ENCODE data around the gene THSD7B. TPM values are rescaled to one million over a fixed set of nuclear protein-coding genes. Genes with fewer than 3 reads are reported as not detected.

Gene THSD7B
- total and polyA plus RNA-seq, 2 of the 13 experiments (the other 11 are each of a cell fraction or from before 2014, with no cell fraction given) = 0.02 TPM; not detected in 1

DNA sequence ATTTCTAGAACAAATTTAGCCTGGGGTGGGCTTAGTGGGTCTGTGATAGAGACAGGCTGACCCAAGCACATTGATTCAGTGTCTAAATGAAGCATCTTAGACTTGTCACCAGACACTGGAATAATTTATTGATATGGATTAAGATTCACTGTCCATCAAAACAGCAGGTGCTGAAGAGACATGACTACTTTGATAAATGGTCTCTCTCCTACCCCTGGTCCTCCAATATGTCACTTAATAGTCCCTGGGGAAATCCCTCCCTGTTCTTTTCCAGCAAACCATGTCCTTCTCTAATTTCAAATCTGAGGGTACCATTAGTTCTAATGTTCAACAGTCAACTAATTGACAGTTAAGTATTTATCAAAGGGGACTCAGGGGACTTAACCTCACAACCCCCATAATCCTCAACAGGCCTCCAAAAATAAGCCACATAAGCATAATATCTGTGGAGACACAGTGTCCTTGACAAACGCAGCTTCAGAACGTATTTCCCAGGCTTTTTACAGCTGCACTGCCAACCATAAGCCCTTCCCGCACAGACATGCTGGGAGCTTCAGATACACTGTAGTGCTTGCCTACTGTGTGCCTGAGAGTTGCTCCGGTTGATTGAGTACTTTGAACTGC is 391.0 kb downstream of the THSD7B start:
- Histone ChIP-seq H3K79me2 (ENCODE audit: insufficient read depth, low read length) (no peaks in the 10 kb centered on the region), H3K9me3 (ENCODE audit: low read length) (no peaks in the 10 kb centered on the region), H3K36me3 (replicated peaks in 1 of 2; ENCODE audit: control insufficient read depth in 1 of 2, insufficient read depth in 2 of 2, low read length in 2 of 2) (no peaks in the 10 kb centered on the region), H3K9ac (ENCODE audit: insufficient read depth, low read depth, low read length) (no peak overlapping the region), H3K4me3 (replicated peaks in 1 of 3; ENCODE audit: insufficient read depth in 1 of 3, low read depth in 2 of 3, low read length in 3 of 3) (no peak overlapping the region), H3K4me1 (ENCODE audit: insufficient read depth, low read length) (peaks cover 6% of the 10 kb centered on the region; the same call in 1 of the 2 replicates), H3K27ac (ENCODE audit: extremely low read length, insufficient read depth, low read length) (no peak overlapping the region), H4K20me1 (ENCODE audit: insufficient read depth, low read length) (no peaks in the 10 kb centered on the region), H3K27me3 (ENCODE audit: control insufficient read depth in 1 of 2, insufficient read depth in 2 of 2, low read length in 2 of 2) (no peaks in the 10 kb centered on the region), H2AFZ (ENCODE audit: low read length) (no peak overlapping the region), H3K4me2 (ENCODE audit: low read depth, low read length) (no peak overlapping the region)
- intact Hi-C loops (cut with micrococcal nuclease; ENCODE audit: unreplicated experiment) (no loop called here), in situ Hi-C loops (cut with HindIII; ENCODE audit: extremely low pct_ligation_motif_present, low pct_unique_long_range_greater_than_20kb) (no loop called here)
- DNase-seq (ENCODE audit: low spot score) (no peak), ATAC-seq (no peak), FAIRE-seq (no peak)
- TF ChIP-seq MAFK (conservative IDR thresholded peaks at IDR 0.05 in 1 of 2, IDR thresholded peaks at IDR 0.05 in 1 of 2; ENCODE audit: low read length in 2 of 2) = peak; percentile 14 to 34; a peak in 1 of 4 replicates
- TF ChIP-seq ZNF354B (CRISPR knock-in tag; IDR thresholded peaks at IDR 0.05) = no peak
- ChIA-PET POLR2A (no interaction called here), CTCF (ENCODE audit: low intra/inter-chr PET ratio, low total read pairs) (no interaction called here)
- 37% methylated on average over 4 of the region's 4 CpGs for WGBS (ENCODE audit: low lambda C conversion rate)
- no TSS peak for BruUV-seq (replicated peaks)

DNA sequence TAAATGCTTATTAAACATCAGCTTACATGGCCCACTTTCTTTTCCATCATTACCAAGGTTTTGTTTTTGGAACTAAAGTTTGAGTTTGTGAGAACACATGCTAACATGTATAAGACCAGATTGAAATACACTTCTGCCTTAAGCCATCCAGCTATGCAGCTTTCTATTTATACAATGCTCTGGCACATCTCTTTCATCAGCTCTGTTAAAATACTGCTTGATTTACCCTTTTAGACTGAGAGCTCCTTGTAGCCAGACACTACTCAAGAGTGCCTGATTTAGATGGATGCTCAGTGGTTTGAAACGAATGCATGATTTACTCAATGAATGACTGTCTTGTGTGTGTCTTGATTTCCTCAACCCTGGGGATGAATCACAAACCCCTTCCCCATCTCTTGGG is 392.5 kb downstream of the THSD7B start:
- Histone ChIP-seq H3K4me3 (replicated peaks in 1 of 3; ENCODE audit: insufficient read depth in 1 of 3, low read depth in 2 of 3, low read length in 3 of 3) (no peak overlapping the region), H3K4me1 (ENCODE audit: insufficient read depth, low read length) (no peaks in the 10 kb centered on the region), H2AFZ (ENCODE audit: low read length) (no peak overlapping the region), H3K27me3 (ENCODE audit: control insufficient read depth in 1 of 2, insufficient read depth in 2 of 2, low read length in 2 of 2) (no peaks in the 10 kb centered on the region), H3K79me2 (ENCODE audit: insufficient read depth, low read length) (no peaks in the 10 kb centered on the region), H3K36me3 (replicated peaks in 1 of 2; ENCODE audit: control insufficient read depth in 1 of 2, insufficient read depth in 2 of 2, low read length in 2 of 2) (no peaks in the 10 kb centered on the region), H3K9ac (ENCODE audit: insufficient read depth, low read depth, low read length) (no peak overlapping the region), H4K20me1 (ENCODE audit: insufficient read depth, low read length) (no peaks in the 10 kb centered on the region), H3K4me2 (ENCODE audit: low read depth, low read length) (no peak overlapping the region), H3K27ac (ENCODE audit: extremely low read length, insufficient read depth, low read length) (no peak overlapping the region), H3K9me3 (ENCODE audit: low read length) (no peaks in the 10 kb centered on the region)
- intact Hi-C loops (cut with micrococcal nuclease; ENCODE audit: unreplicated experiment) (no loop called here), in situ Hi-C loops (cut with HindIII; ENCODE audit: extremely low pct_ligation_motif_present, low pct_unique_long_range_greater_than_20kb) (no loop called here)
- no peak for DNase-seq (ENCODE audit: low spot score)
- FAIRE-seq = no peak
- BruUV-seq (replicated peaks) = no TSS peak
- no peak for ATAC-seq
- ChIA-PET CTCF (ENCODE audit: low intra/inter-chr PET ratio, low total read pairs) (no interaction called here), POLR2A (no interaction called here)
- TF ChIP-seq ZNF20 (CRISPR knock-in tag; IDR thresholded peaks at IDR 0.05) = no peak
- WGBS (ENCODE audit: low lambda C conversion rate) = 0% methylated on average over 1 of the region's 1 CpG

Data from HepG2 (cell line).